CD4-positive, alpha-beta T cell treated with Interleukin-15 for 4 hours (primary cell): ENCODE results near the gene APOC4.
"Not testable (repeated sequence)": the region's sequence is repeated elsewhere in the genome, so short reads cannot be mapped to it uniquely, and the experiment has no call there.

ENCODE experiments used
- DNase-seq: peaks from one replicate; pipeline ENCODE4 v3.0.0-alpha.2; 2020; ENCODE audit warnings: low spot score

The APOC4 gene

GRCh38 chr19:44914433-44915206 is 27.4 kb upstream of the APOC4 start, which contains the start of gene APOC1:
Gene APOC1 (plus strand): TSS chr19:44914608. CDS start chr19:44914892, 284 bp downstream.
- peak; percentile 73 for DNase-seq

DNA sequence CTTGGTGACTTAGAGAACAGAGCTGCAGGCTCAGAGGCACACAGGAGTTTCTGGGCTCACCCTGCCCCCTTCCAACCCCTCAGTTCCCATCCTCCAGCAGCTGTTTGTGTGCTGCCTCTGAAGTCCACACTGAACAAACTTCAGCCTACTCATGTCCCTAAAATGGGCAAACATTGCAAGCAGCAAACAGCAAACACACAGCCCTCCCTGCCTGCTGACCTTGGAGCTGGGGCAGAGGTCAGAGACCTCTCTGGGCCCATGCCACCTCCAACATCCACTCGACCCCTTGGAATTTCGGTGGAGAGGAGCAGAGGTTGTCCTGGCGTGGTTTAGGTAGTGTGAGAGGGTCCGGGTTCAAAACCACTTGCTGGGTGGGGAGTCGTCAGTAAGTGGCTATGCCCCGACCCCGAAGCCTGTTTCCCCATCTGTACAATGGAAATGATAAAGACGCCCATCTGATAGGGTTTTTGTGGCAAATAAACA is 17.8 kb upstream of the APOC4 start:
- no peak for DNase-seq

- DNase-seq, result no peak
Observed at GRCh38 chr19:44925114-44925891, 16.7 kb upstream of the APOC4 start.

- DNase-seq, result not testable (repeated sequence)
Observed at GRCh38 chr19:44926245-44927077, 15.6 kb upstream of the APOC4 start.

- no peak for DNase-seq
Observed at GRCh38 chr19:44927746-44928145, 14.3 kb upstream of the APOC4 start.

- no peak for DNase-seq
Observed at GRCh38 chr19:44930088-44930487, 11.9 kb upstream of the APOC4 start.

DNA sequence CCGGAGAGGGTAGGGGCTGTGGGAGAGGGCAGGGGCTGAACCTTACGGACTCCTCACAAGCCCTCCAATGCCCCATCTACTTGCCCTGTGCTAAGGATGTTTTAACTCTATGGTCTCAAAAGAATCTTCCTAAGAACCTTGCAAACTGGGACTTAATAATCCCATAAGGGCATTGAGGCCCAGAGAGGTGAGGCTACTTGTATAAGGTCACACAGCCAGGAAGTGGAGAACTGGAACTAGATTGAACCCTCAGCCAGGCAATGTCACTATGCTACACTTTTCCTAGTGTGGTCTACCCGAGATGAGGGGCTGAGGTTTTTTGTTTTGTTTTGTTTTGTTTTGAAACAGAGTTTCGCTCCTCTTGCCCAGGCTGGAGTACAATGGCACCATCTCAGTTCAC is 10.5 kb upstream of the APOC4 start:
- DNase-seq, result no peak

GRCh38 chr19:44939668-44940067 is 2.4 kb upstream of the APOC4 start:
- no peak for DNase-seq

- DNase-seq, result no peak
Observed at GRCh38 chr19:44943801-44944249, 1.8 kb downstream of the APOC4 start.

DNA sequence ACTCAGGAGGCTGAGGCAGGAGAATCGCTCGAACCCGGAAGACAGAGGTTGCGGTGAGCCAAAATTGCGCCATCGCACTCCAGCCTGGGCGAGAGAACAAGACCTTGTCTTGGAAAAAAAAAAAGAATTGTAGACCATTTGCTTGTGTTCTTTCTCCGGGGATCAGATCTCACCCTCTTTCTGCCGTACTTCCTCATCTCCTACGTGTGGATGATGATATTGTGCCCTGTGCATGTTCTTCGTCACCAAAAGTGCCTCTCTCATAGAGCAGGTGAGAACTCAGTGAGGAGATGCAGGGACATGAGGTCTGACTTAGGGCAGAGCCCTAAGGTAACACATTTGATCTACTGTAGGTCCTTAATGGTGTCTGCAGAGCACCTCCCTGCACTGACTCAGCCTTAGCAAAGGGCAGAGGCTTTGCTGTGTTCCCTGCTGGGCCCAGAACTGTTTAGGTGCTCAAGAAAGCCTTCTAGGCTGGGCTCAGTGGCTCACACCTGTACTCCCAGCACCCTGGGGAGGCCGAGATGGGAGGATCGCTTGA is 5.1 kb downstream of the APOC4 start:
- no peak for DNase-seq

DNA sequence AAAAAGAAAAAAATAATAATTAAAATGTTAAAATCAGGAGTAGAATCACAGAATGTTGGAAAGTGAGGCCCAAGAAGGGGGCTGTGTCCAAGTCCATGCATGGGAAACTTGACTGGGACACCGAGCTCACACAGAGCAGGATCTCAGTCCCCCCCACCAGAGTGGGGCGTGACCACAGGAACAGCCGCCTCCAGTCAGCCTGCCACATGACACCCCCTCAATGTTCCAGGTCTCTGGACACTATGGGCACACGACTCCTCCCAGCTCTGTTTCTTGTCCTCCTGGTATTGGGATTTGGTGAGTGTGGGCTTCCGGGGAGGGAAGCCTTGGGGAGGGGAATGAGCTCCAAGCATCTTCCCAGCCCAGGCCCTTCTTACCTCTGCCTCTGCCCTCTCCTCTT is 6.2 kb downstream of the APOC4 start:
- DNase-seq, result no peak

- DNase-seq, result no peak
Observed at GRCh38 chr19:44948763-44949374, 6.8 kb downstream of the APOC4 start.

DNA sequence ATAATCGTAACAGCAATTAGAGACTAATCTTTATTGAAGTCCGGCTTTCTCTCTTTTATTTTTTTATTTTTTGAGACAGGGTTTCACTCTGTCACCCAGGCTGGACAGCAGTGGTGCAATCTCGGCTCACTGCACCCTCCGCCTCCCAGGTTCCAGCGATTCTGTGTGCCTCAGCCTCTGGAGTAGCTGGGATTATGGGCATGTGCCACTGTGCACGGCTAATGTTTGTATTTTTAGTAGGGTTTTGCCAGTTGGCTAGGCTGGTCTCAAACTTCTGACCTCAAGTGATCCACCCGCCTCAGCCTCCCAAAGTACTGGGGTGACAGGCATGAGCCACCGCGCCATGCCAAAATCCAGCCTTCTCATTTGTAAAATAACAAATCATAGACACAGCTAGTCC is 7.5 kb downstream of the APOC4 start:
- DNase-seq, result no peak

- DNase-seq, result peak; percentile 81
Observed at GRCh38 chr19:44951179-44952159, 9.4 kb downstream of the APOC4 start.

- no peak for DNase-seq
Observed at GRCh38 chr19:44954278-44954648, 12.2 kb downstream of the APOC4 start.

DNA sequence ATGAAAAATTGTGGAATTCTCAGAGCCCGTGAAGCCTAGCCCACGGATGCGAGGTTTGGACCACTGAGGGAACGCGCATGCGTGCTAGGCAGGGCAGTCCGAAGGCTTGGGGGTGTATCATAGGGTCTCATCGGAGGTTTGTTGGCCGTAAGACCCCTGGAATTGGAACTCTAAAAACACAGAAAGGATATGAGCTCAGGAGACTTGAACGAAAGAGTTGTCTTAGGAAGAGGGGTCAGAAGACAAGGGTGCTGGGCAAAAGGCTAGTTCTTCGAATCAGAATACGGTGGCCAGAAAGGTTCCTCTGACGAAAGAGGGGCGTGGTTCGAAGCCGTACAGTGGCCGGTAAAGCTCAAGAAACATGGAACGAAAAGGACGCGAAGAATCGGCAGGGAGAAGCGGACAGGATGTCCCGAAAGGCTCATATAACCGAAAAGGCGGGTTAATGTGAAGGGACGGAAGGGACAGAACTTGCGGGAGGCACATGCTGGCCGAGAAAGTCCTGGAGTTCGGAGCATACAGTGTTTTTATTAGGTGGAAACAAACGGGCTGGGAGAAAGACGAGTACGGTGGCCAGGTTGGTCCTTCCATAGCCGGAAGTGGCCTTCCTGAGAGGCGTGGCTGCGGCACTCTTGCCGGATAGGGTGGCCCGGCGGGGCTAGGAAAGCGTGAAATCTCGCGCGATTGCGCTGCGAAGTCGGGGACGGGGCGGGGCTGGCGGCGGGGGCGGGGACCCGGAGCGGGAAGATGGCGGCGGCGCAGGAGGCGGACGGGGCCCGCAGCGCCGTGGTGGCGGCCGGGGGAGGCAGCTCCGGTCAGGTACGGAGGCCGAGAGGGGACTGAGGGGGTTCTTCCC is 12.8 kb downstream of the APOC4 start, which contains the start of gene CLPTM1:
TSS of gene CLPTM1 (plus strand) at position 732 of the 856 bp plus-strand sequence. CDS start at position 748, 16 bp downstream.
- DNase-seq, result peak; percentile 97

- DNase-seq, result peak; percentile 1
Observed at GRCh38 chr19:44955505-44956439, 13.7 kb downstream of the APOC4 start.

- no peak for DNase-seq
Observed at GRCh38 chr19:44957526-44957925, 15.5 kb downstream of the APOC4 start.
